GM12878 (cell line): Measurements from ENCODE around the gene DAB2IP.

Experiments used
- ATF3 ChIP-seq: IDR thresholded peaks from 2 replicates; pipeline ENCODE4 v1.6.1; 2011; ENCODE audit warnings: low read depth, mild to moderate bottlenecking, low read length, moderate library complexity, borderline replicate concordance; ENCODE audit errors: extremely low read depth
- EED ChIP-seq: sonication (generic); IDR thresholded peaks from 2 replicates; pipeline ENCODE4 v1.6.1; 2016; ENCODE audit warnings: antibody characterized with exemption, low read depth
- EP300 ChIP-seq, 2 experiments: fragments of 150-350 bp in 1 of 2; IDR thresholded peaks; 2 replicates each; pipeline ENCODE4 v1.6.1; 2011 to 2012; ENCODE audit warnings: low read depth in 2 of 2, low read length in 2 of 2, borderline replicate concordance in 1 of 2, improper control_type of control experiment in 1 of 2, inconsistent platforms in 1 of 2; ENCODE audit not compliant: control insufficient read depth in 1 of 2
- EZH2 ChIP-seq: IDR thresholded peaks from 2 replicates; pipeline ENCODE4 v1.6.1; 2012; ENCODE audit warnings: low read depth, mild to moderate bottlenecking, control low read depth, inconsistent platforms, low read length, borderline replicate concordance; ENCODE audit not compliant: control insufficient read depth
- JUND ChIP-seq: IDR thresholded peaks from 2 replicates; pipeline ENCODE4 v1.6.1; 2012; ENCODE audit warnings: low read depth, mild to moderate bottlenecking, low read length, improper control_type of control experiment, moderate library complexity
- MXI1 ChIP-seq: fragments of 150-350 bp; IDR thresholded peaks from 2 replicates; pipeline ENCODE4 v1.6.1; 2011; ENCODE audit warnings: low read depth, mild to moderate bottlenecking, inconsistent platforms, low read length, improper control_type of control experiment
- POLR2A ChIP-seq: IDR thresholded peaks from 2 replicates; pipeline ENCODE4 v1.6.1; 2011; ENCODE audit warnings: low read depth, mild to moderate bottlenecking, low read length
- POLR2AphosphoS5 ChIP-seq: IDR thresholded peaks from 2 replicates; pipeline ENCODE4 v1.6.1; 2011; ENCODE audit warnings: mild to moderate bottlenecking, low read length, inconsistent platforms
- SP1 ChIP-seq: IDR thresholded peaks from one replicate; pipeline ENCODE4 v1.6.1; 2011; ENCODE audit warnings: low read depth, low read length
- SREBF1 ChIP-seq: IDR thresholded peaks from 2 replicates; pipeline ENCODE4 v1.6.1; 2012; ENCODE audit warnings: mild to moderate bottlenecking, low read length
- SUZ12 ChIP-seq: fragments of 200-600 bp; sonication (generic); IDR thresholded peaks from one replicate; pipeline ENCODE4 v1.6.1; 2018; ENCODE audit warnings: antibody characterized with exemption, mild to moderate bottlenecking; ENCODE audit not compliant: unreplicated experiment
- TAF1 ChIP-seq: IDR thresholded peaks from 2 replicates; pipeline ENCODE4 v1.6.1; 2011; ENCODE audit warnings: mild to moderate bottlenecking, low read depth, low read length, borderline replicate concordance
- YY1 ChIP-seq: IDR thresholded peaks from 2 replicates; pipeline ENCODE4 v1.6.1; 2011; ENCODE audit warnings: low read depth, mild to moderate bottlenecking, low read length

DNA sequence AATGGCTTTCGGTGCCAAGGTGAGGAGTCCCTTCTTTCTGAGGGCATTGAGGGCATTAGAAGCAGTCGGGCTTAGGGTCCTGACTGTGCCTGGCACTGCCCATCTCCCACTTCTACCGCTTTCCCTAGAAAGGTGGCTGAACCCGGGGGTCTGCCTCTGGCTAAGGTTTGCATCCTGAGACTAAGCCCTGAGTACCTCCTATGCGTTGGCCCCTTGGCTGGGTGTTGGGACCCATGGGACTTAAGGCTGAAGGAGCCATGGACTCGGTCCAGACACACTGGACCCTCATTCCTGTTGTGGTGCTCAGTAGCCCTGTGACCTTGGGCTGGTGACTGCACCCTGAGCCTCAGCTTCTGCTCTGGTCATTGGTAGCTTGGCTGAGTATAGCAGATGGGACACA, 23.9 kb downstream of the DAB2IP start:
- TF ChIP-seq EP300 (IDR thresholded peaks at IDR 0.05; ENCODE audit: borderline replicate concordance in 1 of 2, control insufficient read depth in 1 of 2, low read depth in 2 of 2, low read length in 2 of 2) = no peak
- TF ChIP-seq SREBF1 = no peak
- TF ChIP-seq POLR2A = no peak
- TF ChIP-seq ATF3 = no peak
- TF ChIP-seq POLR2AphosphoS5 = no peak
- TF ChIP-seq TAF1 = no peak
- TF ChIP-seq EZH2 = no peak
- no peak for TF ChIP-seq YY1
- no peak for TF ChIP-seq MXI1
- no peak for TF ChIP-seq SP1
- no peak for TF ChIP-seq SUZ12
- TF ChIP-seq JUND = no peak
- TF ChIP-seq EED = no peak
